Gastrocnemius medialis (tissue), 4 donors: ENCODE measurements around the gene RAPGEF2.
"Not testable (repeated sequence)": the region's sequence is repeated elsewhere in the genome, so short reads cannot be mapped to it uniquely, and the experiment has no call there.

ENCODE experiments used
- CTCF ChIP-seq, 5 experiments: fragments of 450-650 bp in 3 of 5; fragments of 200-600 bp in 2 of 5; sonication (generic) in 2 of 5; IDR thresholded peaks in 4 of 5; conservative IDR thresholded peaks in 1 of 5; 1 replicate in 4 of 5; 2 replicates in 1 of 5; pipeline ENCODE4 v1.5.1; 2016 to 2019; ENCODE audit warnings: antibody characterized with exemption in 5 of 5, mild to moderate bottlenecking in 3 of 5, moderate library complexity in 3 of 5
- POLR2A ChIP-seq, 2 donors: fragments of 450-650 bp; IDR thresholded peaks; one replicate each; pipeline ENCODE4 v1.6.1; 2017; ENCODE audit warnings: antibody characterized with exemption in 2 of 2, mild to moderate bottlenecking in 2 of 2, moderate library complexity in 2 of 2

GRCh38 chr4:159251580-159251979, 148.7 kb downstream of the RAPGEF2 start:
- not testable (repeated sequence) for TF ChIP-seq CTCF (IDR thresholded peaks at IDR 0.05 in 4 of 5, conservative IDR thresholded peaks at IDR 0.05 in 1 of 5); POLR2A (IDR thresholded peaks at IDR 0.05)
